LNCaP clone FGC (cell line): Measurements from ENCODE around the gene CASQ2.
A peak's percentile ranks its signal among the peaks of the same experiment; 100 is the strongest.

Source experiments
- DNase-seq: peaks from one replicate; pipeline ENCODE4 v3.0.0-alpha.2; 2011; ENCODE audit warnings: low read depth
- H3K4me3 ChIP-seq: 2 replicates; pipeline ENCODE4 v1.5.1; 2011; ENCODE audit warnings: mild to moderate bottlenecking, low read depth, low read length, control low read depth
- CTCF ChIP-seq: IDR thresholded peaks from 2 replicates; pipeline ENCODE4 v1.5.1; 2012; ENCODE audit warnings: mild to moderate bottlenecking; ENCODE audit not compliant: control insufficient read depth, insufficient read depth; ENCODE audit errors: extremely low read depth

The CASQ2 gene

GRCh38 chr1:115717541-115717940 is 51.0 kb downstream of the CASQ2 start:
- no peak overlapping the region for H3K4me3 ChIP-seq
- peak; percentile 48 for TF ChIP-seq CTCF
- no peak for DNase-seq

- H3K4me3 ChIP-seq = no peak overlapping the region
- peak; percentile 92 for DNase-seq
These were observed 53.9 kb downstream of the CASQ2 start for GRCh38 chr1:115714572-115715141.

GRCh38 chr1:115713906-115714305 is 54.6 kb downstream of the CASQ2 start:
- no peak overlapping the region for H3K4me3 ChIP-seq
- DNase-seq = no peak
- TF ChIP-seq CTCF = no peak

More at GRCh38 chr1:115714572-115715141, 53.9 kb downstream of the CASQ2 start:
- no peak for TF ChIP-seq CTCF

GRCh38 chr1:115712911-115713609 is 55.5 kb downstream of the CASQ2 start:
- DNase-seq = no peak
- H3K4me3 ChIP-seq = no peak overlapping the region
- TF ChIP-seq CTCF = no peak

GRCh38 chr1:115710859-115711624 is 57.5 kb downstream of the CASQ2 start:
- H3K4me3 ChIP-seq = no peak overlapping the region
- no peak for TF ChIP-seq CTCF
- DNase-seq = peak; percentile 69

- peak; percentile 6 for DNase-seq
- no peak overlapping the region for H3K4me3 ChIP-seq
- TF ChIP-seq CTCF = peak; percentile 59
These were observed 61.7 kb downstream of the CASQ2 start for GRCh38 chr1:115706587-115707425.
